HG03045 (cell line): ENCODE measurements around the gene FDCSP.
"Not testable (repeated sequence)": the region's sequence is repeated elsewhere in the genome, so short reads cannot be mapped to it uniquely, and the experiment has no call there.

ENCODE experiments used
- ATAC-seq: cut with Tn5 transposase; IDR thresholded peaks from one replicate; pipeline ENCODE4 v1.9.1; 2021; ENCODE audit warnings: mild to moderate bottlenecking, moderate library complexity; ENCODE audit not compliant: unreplicated experiment

FDCSP gene

DNA sequence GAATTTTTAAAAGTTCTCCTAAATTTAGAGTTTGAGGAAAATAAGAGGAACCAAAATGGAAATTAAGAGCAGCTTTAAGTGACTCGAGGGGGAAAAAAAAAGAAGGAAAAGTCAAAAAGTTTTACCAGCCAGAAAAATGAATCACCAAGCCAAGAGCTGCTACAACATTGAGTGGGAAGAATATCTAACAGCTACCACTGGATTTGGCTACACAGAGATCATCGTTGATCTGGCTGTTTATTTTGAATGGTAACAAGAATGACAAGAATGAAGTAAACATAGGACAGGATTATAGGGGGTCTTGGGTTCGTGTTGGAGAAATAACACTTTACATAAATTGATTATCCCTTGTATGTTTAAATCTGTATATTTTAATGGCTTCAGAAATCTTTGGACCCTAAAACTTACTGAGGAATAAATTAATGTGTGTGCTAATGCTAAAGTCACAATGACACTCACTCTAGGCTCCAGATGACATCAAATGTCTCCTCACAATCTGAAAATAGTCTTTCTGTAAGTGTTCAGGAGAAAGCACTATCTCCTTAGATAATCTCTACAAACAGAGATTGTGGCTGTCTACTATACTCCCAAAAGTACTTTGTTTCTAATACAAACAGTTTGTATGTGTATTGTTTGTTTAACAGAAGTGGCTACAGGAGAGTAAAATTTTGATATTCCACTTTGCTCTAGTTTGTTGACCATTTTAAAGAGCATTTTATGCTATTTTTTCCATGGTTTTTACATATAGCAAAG is 13.4 kb downstream of the FDCSP start:
- ATAC-seq = no peak

DNA sequence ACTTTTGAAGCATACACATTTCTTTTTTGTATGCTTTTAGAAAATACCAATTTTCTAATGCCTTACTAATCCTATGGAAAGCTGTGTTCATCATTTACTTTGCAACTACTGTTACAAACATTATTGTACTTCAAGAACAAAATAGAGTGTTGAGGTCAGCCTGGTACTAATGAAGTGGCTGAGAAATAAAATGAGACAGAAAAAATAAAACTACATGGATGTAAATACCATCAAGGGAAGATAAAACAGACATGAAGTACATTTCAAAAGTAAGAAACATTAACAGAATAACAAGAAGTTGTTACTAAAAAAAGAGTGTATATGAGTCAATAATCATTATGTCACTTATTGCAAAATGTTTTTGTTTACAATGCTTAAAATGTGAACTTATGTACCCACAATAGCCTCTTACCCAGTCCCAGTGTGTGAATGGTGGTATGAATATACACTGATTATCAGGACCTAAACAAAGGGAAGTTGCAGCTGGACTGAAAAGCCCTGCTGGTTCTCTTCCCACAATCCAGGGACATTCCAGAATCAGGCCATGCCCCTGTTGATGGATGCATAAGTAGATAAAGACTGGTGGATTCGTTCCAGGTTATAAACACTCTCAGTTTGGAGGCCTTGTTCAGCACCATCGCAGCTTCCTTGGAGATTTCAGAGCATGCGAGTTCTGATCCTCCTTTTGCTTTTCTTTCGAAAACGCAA is 14.1 kb downstream of the FDCSP start:
- ATAC-seq = no peak

DNA sequence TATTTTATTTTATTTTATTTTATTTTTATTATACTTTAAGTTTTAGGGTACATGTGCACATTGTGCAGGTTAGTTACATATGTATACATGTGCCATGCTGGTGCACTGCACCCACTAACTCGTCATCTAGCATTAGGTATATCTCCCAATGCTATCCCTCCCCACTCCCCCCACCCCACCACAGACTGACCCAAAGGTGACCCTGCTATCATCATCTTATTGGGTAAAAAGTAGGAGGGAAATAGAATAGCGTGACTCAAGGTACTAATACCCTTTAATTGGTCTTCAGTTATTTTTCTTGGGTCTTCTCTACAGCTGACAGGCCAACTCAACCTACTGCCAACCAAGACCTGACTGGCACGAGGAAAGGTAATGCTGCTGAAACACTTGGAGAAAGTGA is 16.4 kb downstream of the FDCSP start, which contains the start of gene CSN3:
Gene CSN3 (plus strand): TSS at position 301 of the 400 bp plus-strand sequence. CDS start 2,223 bp downstream, outside the sequence.
- ATAC-seq = not testable (repeated sequence)

DNA sequence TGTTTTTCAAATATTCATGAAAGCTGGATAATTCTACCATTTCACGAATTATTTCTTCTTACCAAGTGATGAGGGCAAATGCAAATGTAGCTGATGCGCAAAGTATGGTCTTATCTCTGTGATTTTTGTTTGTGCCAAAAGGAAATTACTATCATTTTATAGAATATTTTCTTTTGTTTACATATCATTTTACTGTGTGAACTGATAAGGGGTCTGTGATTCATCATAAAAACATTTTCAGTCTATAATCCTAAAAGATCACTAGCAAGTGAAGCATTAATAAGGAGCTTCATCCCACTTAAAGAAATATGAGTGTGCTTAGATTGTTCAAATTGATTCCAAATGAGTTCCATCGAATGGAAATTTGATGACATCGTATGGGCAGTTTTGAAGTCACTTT is 17.2 kb downstream of the FDCSP start:
- ATAC-seq = no peak

DNA sequence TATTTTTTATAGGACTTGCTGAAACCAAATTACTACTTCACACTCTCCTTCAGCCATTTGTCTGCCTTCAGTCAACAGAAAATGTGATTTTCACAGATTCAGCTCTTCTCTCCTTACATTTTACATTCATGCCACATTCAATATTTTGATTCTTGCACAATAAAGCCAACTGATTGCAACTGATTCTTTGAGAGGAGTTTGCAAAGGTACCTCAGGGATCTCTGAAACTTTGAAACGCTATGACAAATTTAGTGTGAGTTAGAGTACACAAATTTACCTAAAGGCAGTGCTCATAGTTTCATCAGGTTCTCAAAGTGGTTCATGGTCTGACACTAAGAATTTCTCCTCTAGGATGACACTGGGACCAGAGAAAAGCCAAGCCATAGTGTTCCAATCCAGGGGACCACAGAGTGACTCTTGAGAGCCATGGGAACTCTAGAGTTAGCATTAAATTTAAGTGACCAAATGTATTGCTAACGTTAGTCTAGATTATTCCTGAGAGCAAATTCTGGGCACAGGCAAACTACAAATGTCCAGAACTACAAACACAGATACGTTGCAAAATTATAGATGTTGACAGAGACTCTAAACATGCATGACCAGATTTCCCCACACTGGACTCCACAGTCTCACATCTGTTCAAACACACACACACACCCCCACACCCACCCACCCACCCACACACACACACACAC is 25.5 kb downstream of the FDCSP start:
- ATAC-seq = no peak

DNA sequence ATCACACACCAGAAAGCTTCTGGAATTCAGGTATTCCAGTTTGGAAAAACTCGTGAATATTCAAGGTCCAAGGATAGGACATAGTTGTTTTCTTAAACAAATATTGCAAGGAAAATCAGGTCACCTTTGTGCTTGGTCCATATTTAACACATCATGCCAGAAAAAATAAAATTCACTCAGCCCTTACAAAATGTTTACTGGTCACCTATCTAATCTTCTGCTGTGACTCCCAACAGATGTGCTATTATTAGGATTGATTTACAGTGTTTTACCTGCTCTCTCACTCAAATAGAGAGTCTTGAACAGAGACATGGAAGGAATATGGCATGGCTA is 26.0 kb downstream of the FDCSP start:
- no peak for ATAC-seq

DNA sequence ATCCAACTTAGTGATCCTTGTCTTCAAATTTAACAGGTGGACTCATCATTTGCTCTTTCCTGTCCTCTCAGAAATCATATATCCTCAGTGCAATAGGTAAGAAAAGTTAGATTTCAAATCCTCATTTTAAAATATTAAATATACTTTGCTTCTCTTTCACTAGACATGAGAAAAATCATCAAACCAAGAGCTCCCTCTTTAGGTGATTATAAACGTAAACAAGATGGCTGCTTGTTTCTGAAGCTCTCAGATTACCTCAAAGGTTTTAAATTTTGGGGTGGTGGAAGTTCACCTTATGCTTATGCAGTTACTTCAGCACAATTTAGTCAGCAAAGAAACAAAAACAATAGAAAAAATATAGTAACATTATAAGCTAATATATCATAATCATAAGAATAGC is 43.8 kb downstream of the FDCSP start:
- ATAC-seq = no peak

DNA sequence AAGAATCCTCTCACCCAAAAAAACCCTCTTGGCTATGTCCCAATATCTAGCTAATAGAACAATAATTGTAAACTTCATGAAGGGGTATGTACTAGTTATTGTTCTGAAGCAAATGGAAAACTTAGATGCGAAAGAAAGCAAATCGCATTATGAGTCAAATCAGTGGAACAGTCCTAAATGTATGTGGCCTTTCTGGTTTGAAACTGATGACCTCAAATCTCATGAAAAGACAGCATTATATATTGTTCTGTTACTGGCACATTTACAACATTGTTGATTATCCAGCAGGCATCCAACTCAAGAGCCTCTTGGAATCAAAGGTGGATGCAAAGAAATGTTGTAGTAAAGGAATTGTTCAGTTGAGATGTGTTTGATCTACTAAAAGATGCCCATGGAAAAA is 51.2 kb downstream of the FDCSP start:
- no peak for ATAC-seq

DNA sequence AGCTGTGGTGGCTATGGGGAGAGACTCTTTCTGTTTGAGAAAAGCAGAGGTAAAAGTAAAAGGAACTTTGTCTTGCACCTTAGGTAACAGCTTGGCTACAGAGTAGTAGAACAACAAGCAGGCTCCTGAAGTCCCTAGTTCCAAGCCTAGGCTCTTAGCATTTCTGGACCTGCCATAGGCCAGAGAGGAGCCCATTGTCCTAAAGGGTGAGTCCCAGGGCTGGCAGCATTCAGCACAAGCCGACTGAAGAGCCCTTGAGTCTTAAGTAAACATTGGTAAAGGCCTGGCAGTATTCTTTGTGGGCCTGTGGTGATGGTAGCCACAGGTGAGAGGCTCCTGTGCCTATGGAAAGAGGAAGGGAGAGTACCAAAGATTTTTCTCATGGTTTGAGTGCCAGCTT is 54.6 kb downstream of the FDCSP start:
- ATAC-seq = no peak
